NCI-H2107 treated with DMSO at 0.1 percent for 48 hours (cell line): ENCODE measurements around the gene THOC6.

Source experiments
- DNase-seq: peaks from one replicate; lab custom pipeline; 2025; ENCODE audit not compliant: unreplicated experiment; lab: John Stamatoyannopoulos, UW

The THOC6 gene

GRCh38 chr16:3014971-3015370, 8.9 kb upstream of the THOC6 start:
- DNase-seq: no peak

- DNase-seq: no peak
Measured at GRCh38 chr16:3015865-3016521, 7.8 kb upstream of the THOC6 start.

- no peak for DNase-seq
Measured at GRCh38 chr16:3017344-3017743, 6.5 kb upstream of the THOC6 start.

GRCh38 chr16:3017794-3018506, 5.9 kb upstream of the THOC6 start, which contains the start of gene CLDN6:
Gene CLDN6 (minus strand): TSS chr16:3018183. CDS start chr16:3016021, 2,162 bp downstream.
- DNase-seq: no peak

- DNase-seq: no peak
Measured at GRCh38 chr16:3019594-3020246, 4.1 kb upstream of the THOC6 start.

- DNase-seq: no peak
Measured at GRCh38 chr16:3020247-3020603, 3.6 kb upstream of the THOC6 start, which contains the start of gene TNFRSF12A. Gene TNFRSF12A (plus strand): TSS chr16:3020368. CDS start chr16:3020398, 30 bp downstream.

GRCh38 chr16:3020604-3021448, 3.0 kb upstream of the THOC6 start:
- no peak for DNase-seq

GRCh38 chr16:3021449-3022207, 2.2 kb upstream of the THOC6 start:
- DNase-seq: no peak

- no peak for DNase-seq
Measured at GRCh38 chr16:3022208-3022683, 1.6 kb upstream of the THOC6 start.

GRCh38 chr16:3022684-3023414, 986 bp upstream of the THOC6 start:
- no peak for DNase-seq

- peak; percentile 35 for DNase-seq
Measured at GRCh38 chr16:3023415-3023668, 493 bp upstream of the THOC6 start.

- no peak for DNase-seq
Measured at GRCh38 chr16:3025032-3026002, 1.5 kb downstream of the THOC6 start.

- DNase-seq: no peak
Measured at GRCh38 chr16:3026003-3026378, 2.2 kb downstream of the THOC6 start.

- DNase-seq: no peak
Measured at GRCh38 chr16:3026609-3027488, 3.0 kb downstream of the THOC6 start.

- no peak for DNase-seq
Measured at GRCh38 chr16:3027489-3027795, 3.6 kb downstream of the THOC6 start.

GRCh38 chr16:3027983-3028715, 4.3 kb downstream of the THOC6 start:
- peak; percentile 71 for DNase-seq

GRCh38 chr16:3028716-3029319, 5.0 kb downstream of the THOC6 start:
- no peak for DNase-seq
